ENCODE data around the gene NRF1. TPM values are rescaled to one million over a fixed set of nuclear protein-coding genes. Genes with fewer than 3 reads are reported as not detected.
"Not testable (repeated sequence)": the region's sequence is repeated elsewhere in the genome, so short reads cannot be mapped to it uniquely, and the experiment has no call there.

Gene NRF1
- total and polyA plus RNA-seq, 8 donors, result 5.5 to 11.2 (median 7.0) TPM

DNA sequence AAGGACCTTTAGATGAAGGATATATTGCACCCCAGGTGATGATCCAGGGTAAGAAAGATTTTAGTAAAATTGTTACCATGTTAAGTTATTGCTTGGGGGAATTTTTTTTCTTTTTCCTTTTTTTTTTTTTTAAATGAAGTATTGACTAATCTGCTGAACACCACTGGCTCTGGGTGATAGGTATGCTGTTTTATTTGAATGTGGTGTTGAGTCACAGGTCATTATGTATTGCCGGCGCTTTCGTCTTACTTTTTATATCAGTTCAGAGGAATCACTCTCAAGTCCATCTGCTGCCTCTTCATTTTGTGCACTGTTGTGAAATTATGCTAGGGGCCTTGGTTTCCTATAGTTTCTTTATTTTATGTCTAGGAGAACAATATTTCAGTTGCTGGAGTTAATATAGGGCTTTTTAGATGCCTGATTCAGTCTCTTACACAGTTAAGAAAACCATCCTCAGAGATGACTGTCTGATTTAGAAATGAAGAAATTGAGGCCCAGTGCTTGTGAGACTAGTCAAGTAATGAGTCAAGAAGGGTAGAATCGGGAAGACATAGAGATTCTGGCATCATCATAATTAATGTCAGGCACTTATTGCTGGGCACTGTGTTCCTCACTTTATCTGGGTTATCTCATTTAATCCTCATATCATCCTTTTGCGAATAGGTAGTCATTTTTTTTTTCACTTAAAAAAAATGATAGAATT, 38.7 kb downstream of the NRF1 start:
- no peak for FAIRE-seq
- Histone ChIP-seq H3K27me3 (no peaks in the 10 kb centered on the region), H3K9me3 (no peaks in the 10 kb centered on the region), H3K4me3 (no peak overlapping the region), H3K27ac (no peak overlapping the region), H3K4me1 (no peaks in the 10 kb centered on the region), H3K36me3 (no peaks in the 10 kb centered on the region)
- intact Hi-C loops (cut with DNase I), result no loop called here
- WGBS, 2 donors, result 90 to 92% methylated on average over 5 of the region's 5 CpGs
- ATAC-seq, result no peak
- DNase-seq, result no peak
- TF ChIP-seq, protein P1, sequence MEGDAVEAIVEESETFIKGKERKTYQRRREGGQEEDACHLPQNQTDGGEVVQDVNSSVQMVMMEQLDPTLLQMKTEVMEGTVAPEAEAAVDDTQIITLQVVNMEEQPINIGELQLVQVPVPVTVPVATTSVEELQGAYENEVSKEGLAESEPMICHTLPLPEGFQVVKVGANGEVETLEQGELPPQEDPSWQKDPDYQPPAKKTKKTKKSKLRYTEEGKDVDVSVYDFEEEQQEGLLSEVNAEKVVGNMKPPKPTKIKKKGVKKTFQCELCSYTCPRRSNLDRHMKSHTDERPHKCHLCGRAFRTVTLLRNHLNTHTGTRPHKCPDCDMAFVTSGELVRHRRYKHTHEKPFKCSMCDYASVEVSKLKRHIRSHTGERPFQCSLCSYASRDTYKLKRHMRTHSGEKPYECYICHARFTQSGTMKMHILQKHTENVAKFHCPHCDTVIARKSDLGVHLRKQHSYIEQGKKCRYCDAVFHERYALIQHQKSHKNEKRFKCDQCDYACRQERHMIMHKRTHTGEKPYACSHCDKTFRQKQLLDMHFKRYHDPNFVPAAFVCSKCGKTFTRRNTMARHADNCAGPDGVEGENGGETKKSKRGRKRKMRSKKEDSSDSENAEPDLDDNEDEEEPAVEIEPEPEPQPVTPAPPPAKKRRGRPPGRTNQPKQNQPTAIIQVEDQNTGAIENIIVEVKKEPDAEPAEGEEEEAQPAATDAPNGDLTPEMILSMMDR (IDR thresholded peaks at IDR 0.05), result no peak

DNA sequence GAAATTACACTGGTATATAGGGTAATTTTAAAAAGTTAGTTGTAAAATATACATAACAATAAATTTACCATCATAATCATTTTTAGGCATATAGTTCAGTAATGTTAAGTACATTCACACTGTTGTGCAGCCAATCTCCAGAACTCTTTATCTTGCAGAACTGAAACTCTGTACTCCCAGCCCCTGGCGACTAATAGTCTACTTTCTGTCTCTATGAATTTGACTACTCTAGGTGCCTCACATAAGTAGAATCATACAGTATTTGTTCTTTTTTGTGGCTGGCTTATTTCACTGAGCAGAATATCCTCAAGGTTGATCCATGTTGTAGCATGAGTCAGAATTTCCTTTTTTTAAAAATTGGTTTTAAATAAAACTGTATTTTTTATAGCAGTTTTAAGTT, 41.4 kb downstream of the NRF1 start:
- 90% methylated on average over 1 of the region's 1 CpG for WGBS, 2 donors
- FAIRE-seq (no peak), ATAC-seq (no peak), DNase-seq (no peak)
- Histone ChIP-seq H3K27ac (no peak overlapping the region), H3K36me3 (peaks cover 0 to 3% (median 1%) of the 10 kb centered on the region in 3 donors), H3K4me1 (no peaks in the 10 kb centered on the region), H3K9me3 (no peaks in the 10 kb centered on the region), H3K27me3 (no peaks in the 10 kb centered on the region), H3K4me3 (no peak overlapping the region)
- intact Hi-C loops (cut with DNase I), result no loop called here
- TF ChIP-seq, protein P1 (IDR thresholded peaks at IDR 0.05), result no peak

DNA sequence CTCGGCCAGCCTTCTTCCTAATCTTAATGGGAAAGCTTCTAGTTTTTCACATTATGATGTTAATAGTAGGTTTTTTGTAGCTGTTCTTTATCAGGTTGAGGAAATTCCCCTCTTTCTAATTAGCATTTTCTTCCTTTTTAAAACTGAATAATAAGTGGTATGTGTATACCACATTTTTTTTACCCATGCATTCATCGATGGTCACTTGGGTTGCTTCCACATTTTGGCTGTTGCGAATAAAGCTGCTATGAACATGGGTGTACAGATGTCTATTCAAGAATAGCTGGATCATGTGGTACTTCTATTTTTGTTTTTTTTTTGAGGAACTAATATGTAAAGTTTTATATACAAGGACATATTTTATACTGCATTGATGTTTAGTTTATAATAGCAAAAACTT, 44.3 kb downstream of the NRF1 start:
- Histone ChIP-seq H3K27ac (no peak overlapping the region), H3K36me3 (peaks cover 0 to 11% (median 5%) of the 10 kb centered on the region in 3 donors), H3K4me1 (no peaks in the 10 kb centered on the region), H3K9me3 (no peaks in the 10 kb centered on the region), H3K27me3 (no peaks in the 10 kb centered on the region), H3K4me3 (no peak overlapping the region)
- TF ChIP-seq, protein P1 (IDR thresholded peaks at IDR 0.05), result no peak
- FAIRE-seq (no peak), DNase-seq (no peak), ATAC-seq (no peak)
- 91 to 92% methylated on average over 3 of the region's 3 CpGs for whole genome bisulfite sequencing, 2 donors
- intact Hi-C loops (cut with DNase I), result no loop called here

DNA sequence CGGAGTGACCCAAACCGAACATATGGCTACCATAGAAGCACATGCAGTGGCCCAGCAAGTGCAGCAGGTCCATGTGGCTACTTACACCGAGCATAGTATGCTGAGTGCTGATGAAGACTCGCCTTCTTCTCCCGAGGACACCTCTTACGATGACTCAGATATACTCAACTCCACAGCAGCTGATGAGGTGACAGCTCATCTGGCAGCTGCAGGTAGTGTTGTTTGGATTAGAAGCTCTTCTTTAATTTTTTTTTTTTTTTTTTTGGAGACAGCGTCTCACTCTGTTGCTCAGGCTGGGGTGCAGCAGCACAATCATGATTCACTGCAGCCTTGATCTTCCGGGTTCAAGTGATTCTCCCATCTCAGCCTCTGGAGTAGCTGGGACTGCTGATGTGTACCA, 45.8 kb downstream of the NRF1 start:
- no peak overlapping the region for H3K4me3 ChIP-seq
- no peak for FAIRE-seq
- TF ChIP-seq, protein P1 (IDR thresholded peaks at IDR 0.05), result no peak
- intact Hi-C loops (cut with DNase I), result no loop called here
- no peaks in the 10 kb centered on the region for H3K4me1 ChIP-seq
- no peak overlapping the region for H3K27ac ChIP-seq
- DNase-seq, result no peak
- no peak for ATAC-seq
- H3K36me3 ChIP-seq, result peaks cover 0 to 18% (median 5%) of the 10 kb centered on the region in 3 donors
- H3K27me3 ChIP-seq, result no peaks in the 10 kb centered on the region
- H3K9me3 ChIP-seq, result no peaks in the 10 kb centered on the region
- 95 to 96% methylated on average over 8 of the region's 8 CpGs for WGBS, 2 donors

DNA sequence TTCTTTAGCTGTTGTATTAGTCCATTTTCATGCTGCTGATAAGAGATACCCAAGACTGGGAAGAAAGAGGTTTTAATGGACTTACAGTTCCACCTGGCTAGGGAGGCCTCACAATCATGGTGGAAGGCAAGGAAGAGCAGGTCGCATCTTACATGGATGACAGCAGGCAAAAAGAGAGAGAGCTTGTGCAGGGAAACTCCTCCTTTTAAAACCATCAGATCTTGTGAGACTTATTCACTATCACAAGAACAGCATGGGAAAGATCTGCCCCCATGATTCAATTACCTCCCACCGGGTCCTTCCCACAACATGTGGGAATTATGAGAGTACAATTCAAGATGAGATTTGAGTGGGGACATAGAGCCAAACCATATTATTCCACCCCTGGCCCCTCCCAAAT, 48.4 kb downstream of the NRF1 start:
- 67 to 70% methylated on average over 2 of the region's 2 CpGs for WGBS, 2 donors
- ATAC-seq, DNase-seq, H3K4me3 ChIP-seq, H3K9me3 ChIP-seq, H3K27ac ChIP-seq, FAIRE-seq, H3K4me1 ChIP-seq, H3K27me3 ChIP-seq: not testable (repeated sequence)
- H3K36me3 ChIP-seq, result peaks cover 0 to 18% (median 5%) of the 10 kb centered on the region in 3 donors
- intact Hi-C loops (cut with DNase I), result loop anchor here in 2 of 3 donors (10.0 kb wide), 2 partner anchors 165 to 355 kb away; no protein-coding TSS in a partner anchor
